ENCODE data around the gene CXCR6. TPM values are rescaled to one million over a fixed set of nuclear protein-coding genes. Genes with fewer than 3 reads are reported as not detected.

Gene CXCR6
- total RNA-seq = not detected in 2 replicates
- long read RNA-seq = 0 reads

- H3K36me3 Mint-ChIP-seq (ENCODE audit: insufficient read depth) = peaks cover 11% of the 10 kb centered on the region
Measured at GRCh38 chr3:45943207-45943846, at the start of gene CXCR6. Gene CXCR6 (plus strand): TSS chr3:45943464. CDS start chr3:45946482, 3,018 bp downstream.

GRCh38 chr3:45894015-45894414 lies 49.2 kb upstream of the CXCR6 start:
- DNase-seq (ENCODE audit: low spot score, unreplicated experiment) = no peak
- Mint-ChIP-seq H3K4me3 (ENCODE audit: low read depth) (no peak overlapping the region), H3K36me3 (ENCODE audit: insufficient read depth) (no peaks in the 10 kb centered on the region), H3K27ac (no peak overlapping the region), H3K9me3 (ENCODE audit: low read depth) (no peaks in the 10 kb centered on the region), H3K4me1 (ENCODE audit: low read depth) (no peaks in the 10 kb centered on the region), H3K27me3 (peaks cover 8% of the 10 kb centered on the region)
- no peak for TF ChIP-seq CTCF (IDR thresholded peaks at IDR 0.05; ENCODE audit: unreplicated experiment)

More at GRCh38 chr3:45943207-45943846, at the start of gene CXCR6:
- DNase-seq (ENCODE audit: low spot score, unreplicated experiment) = no peak
- Mint-ChIP-seq H3K27me3 (no peaks in the 10 kb centered on the region), H3K9me3 (ENCODE audit: low read depth) (no peaks in the 10 kb centered on the region), H3K4me1 (ENCODE audit: low read depth) (peaks cover 15% of the 10 kb centered on the region), H3K27ac (no peak within 1 kb of the TSS), H3K4me3 (ENCODE audit: low read depth) (no peak within 1 kb of the TSS)
- TF ChIP-seq CTCF (IDR thresholded peaks at IDR 0.05; ENCODE audit: unreplicated experiment) = no peak

- Mint-ChIP-seq H3K9me3 (ENCODE audit: low read depth) (no peaks in the 10 kb centered on the region), H3K36me3 (ENCODE audit: insufficient read depth) (no peaks in the 10 kb centered on the region), H3K4me3 (ENCODE audit: low read depth) (no peak overlapping the region), H3K4me1 (ENCODE audit: low read depth) (no peaks in the 10 kb centered on the region), H3K27ac (no peak overlapping the region), H3K27me3 (peaks cover 8% of the 10 kb centered on the region)
- no peak for DNase-seq (ENCODE audit: low spot score, unreplicated experiment)
- TF ChIP-seq CTCF (IDR thresholded peaks at IDR 0.05; ENCODE audit: unreplicated experiment) = no peak
Measured at GRCh38 chr3:45895686-45896468, 47.4 kb upstream of the CXCR6 start.

- H3K27ac Mint-ChIP-seq = no peak overlapping the region
- no peak for TF ChIP-seq CTCF (IDR thresholded peaks at IDR 0.05; ENCODE audit: unreplicated experiment)
- peaks cover 8% of the 10 kb centered on the region for H3K27me3 Mint-ChIP-seq
- H3K9me3 Mint-ChIP-seq (ENCODE audit: low read depth) = no peaks in the 10 kb centered on the region
- no peak overlapping the region for H3K4me3 Mint-ChIP-seq (ENCODE audit: low read depth)
- H3K4me1 Mint-ChIP-seq (ENCODE audit: low read depth) = no peaks in the 10 kb centered on the region
- DNase-seq (ENCODE audit: low spot score, unreplicated experiment) = no peak
- no peaks in the 10 kb centered on the region for H3K36me3 Mint-ChIP-seq (ENCODE audit: insufficient read depth)
Measured at GRCh38 chr3:45896956-45897355, 46.3 kb upstream of the CXCR6 start.

GRCh38 chr3:45904931-45905330 lies 38.3 kb upstream of the CXCR6 start:
- no peak for DNase-seq (ENCODE audit: low spot score, unreplicated experiment)
- Mint-ChIP-seq H3K36me3 (ENCODE audit: insufficient read depth) (no peaks in the 10 kb centered on the region), H3K27ac (no peak overlapping the region), H3K4me3 (ENCODE audit: low read depth) (no peak overlapping the region), H3K27me3 (no peaks in the 10 kb centered on the region), H3K9me3 (ENCODE audit: low read depth) (no peaks in the 10 kb centered on the region), H3K4me1 (ENCODE audit: low read depth) (no peaks in the 10 kb centered on the region)
- no peak for TF ChIP-seq CTCF (IDR thresholded peaks at IDR 0.05; ENCODE audit: unreplicated experiment)
